Inflammatory macrophage treated with lipopolysaccharide for 1 hour (primary cell): Measurements from ENCODE around the gene RUNX3.

ENCODE experiments used
- DNase-seq, 2 donors: peaks; one replicate each; pipeline ENCODE4 v3.0.0-alpha.2; 2020 to 2022

The RUNX3 gene

DNA sequence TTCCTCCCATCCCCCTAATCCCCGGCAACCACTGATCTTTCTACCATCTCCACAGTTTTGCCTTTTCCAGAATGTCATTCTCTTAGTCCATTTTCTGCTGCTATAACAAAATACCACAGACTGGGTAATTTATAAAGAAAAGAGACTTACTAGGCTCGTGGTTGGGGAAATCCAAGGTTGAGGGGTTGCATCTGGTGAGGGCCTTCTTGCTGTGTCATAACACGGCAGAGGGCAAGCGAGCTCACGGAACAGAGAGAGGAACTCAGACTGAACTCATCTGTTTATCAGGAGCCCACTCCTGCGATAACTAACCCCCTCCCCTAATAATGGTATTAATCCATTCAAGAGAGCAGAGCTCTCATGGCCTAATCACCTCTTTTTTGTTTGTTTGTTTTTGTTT, 52.0 kb downstream of the RUNX3 start:
- no peak for DNase-seq

DNA sequence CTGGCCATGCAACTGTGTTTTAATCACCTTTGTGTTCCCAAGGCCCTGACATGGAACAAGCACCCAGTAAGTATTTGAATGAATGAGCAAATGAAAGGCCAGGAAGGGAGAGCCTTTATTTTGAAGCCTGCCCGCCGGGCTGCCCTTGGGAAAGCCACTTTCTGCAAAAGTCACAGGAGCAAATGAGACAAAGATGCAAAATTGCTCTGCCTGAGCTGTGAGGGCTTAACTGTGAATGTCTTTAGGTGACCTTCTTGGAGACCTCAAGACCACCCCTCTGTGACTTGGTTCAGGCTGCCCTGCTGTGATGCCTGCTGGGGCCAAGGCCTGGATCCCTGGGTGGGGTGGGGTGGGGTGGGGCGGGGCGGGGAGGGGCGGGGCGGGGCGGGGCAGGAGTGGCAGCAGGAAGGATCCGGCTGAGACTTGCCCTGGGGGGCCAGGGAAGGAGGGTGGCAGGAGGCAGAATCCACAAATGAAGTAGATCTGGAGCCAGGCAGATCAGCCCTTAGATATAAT, 54.0 kb downstream of the RUNX3 start:
- no peak for DNase-seq

DNA sequence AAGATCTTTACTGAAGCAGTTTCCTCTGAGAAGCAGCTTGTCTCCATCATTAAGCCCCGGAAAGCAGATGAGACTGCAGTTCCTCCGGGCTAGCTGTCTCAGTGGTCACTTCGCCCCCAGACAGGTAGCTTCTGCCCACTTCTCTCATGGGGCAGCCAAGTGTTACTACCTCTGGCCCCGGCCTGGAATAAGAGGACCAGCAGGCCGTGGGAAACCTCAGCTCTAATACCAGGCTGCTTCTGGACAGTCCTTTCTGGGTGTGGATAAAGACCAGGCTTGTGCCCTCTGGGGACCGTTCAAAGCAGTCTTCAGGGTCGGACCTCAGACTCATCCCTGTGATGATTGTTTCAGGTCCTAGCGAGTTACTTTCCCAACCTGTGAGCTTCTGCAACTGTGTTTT, 54.8 kb downstream of the RUNX3 start:
- no peak for DNase-seq

DNA sequence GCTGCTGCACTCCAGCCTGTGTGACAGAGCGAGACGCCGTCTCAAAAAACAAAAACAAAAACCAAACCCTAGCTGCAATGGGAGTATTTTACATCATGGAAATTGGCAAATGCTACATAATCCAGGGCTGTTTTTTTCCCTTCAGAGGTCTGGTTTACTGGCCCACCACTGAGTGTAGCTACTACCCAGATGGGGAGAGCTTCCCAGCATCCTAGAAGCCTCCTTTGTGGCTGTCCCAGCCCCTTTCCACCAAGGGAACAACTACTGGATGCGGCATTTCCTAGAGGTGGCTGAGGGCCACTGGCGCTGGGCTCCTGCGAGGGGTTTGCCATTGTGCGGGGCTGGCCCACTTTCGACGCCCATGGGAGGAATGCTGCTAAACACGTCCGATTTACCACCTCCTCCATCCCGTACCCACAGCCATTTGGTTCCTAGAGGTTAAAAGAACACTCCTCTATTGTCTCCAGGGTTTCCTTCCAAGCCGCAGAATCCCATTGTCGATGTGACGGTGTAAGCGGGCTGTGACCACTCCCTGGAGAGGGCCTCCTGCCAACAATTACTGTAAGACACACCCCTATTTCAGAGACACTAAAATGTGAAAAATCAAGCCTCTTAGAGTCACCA, 55.4 kb downstream of the RUNX3 start:
- no peak for DNase-seq

DNA sequence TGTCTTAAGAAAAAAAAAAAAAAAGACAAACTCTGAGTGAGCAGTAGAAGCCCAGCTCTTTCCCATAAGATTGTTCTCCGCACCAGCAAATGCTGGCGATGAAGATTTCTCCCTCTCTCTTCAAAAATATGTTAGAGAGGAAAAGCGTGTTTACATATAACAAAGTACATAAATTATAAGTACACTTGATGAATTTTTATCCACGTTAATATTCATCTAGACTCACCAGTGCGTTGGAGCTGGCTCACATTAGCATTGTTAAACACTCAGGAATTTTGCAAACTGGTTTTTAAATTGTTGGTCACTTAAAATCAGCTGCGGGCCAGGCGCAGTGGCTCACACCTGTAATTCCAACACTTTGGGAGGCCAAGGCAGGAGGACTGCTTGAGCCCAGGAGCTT, 56.0 kb downstream of the RUNX3 start:
- no peak for DNase-seq

DNA sequence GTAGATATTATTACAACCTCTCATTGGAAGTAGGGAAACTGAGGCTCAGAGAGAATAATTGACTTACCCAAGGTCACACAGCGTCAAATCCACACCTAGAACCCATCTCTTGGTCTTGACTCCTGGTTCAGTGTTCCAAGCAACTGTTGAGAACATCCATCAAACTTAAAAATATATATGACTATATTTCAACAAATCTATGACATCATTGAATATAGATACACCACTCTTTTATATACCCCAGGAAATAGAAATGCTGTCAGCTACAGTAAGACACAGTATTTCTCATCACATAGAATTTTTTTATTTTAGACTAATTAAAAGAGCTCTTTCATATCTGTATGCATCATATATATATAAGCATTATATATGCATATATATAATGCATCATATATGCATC, 56.9 kb downstream of the RUNX3 start:
- DNase-seq, result no peak

GRCh38 chr1:24872061-24872850, 57.8 kb downstream of the RUNX3 start:
- peak; percentile 50 to 56 for DNase-seq

- no peak for DNase-seq
These were observed 58.7 kb downstream of the RUNX3 start for GRCh38 chr1:24871306-24871901.

- DNase-seq, result peak in 1 of 2 donors; percentile 40
These were observed 59.4 kb downstream of the RUNX3 start for GRCh38 chr1:24870551-24871195.

DNA sequence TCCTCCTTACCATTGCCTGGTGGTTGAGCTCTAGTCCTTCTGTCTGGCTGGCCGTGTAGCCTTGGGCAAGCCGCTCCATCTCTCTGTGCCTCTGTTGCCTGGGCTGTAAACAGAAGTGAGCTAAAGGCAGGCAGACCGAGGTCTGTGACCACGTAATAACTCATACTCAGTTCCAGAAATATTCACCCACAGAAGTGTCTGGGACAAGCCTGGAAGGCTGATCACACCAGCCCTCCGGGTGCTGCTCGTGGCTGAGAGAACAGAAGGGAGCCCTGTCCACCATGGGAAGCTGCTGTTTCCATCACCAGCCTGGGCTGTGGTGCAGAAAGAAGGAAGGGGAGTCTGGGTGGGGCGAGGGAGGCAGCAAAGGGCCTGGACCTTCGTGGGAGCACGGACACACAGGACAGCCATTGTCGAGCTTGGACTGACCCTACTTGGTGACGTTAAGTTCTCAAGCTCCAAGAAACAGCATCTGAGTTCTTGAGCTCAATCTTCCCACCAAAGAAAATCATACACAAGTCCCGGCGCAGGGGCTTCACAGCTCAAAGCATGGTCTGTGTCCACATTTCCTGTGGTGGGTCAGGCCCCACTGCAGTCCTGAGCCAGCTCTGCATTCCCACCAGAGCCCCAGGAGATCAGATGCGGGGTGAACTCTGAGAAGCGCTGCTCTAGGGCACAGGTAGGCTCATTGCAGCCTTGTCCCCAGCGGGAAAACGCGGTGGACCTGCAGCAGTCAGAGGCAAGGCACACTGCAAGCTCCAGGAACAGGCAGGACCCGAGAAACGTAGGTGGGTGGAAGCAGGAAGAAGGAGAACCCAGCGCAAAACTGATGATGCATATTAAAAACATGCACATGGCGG, 61.8 kb downstream of the RUNX3 start:
- no peak for DNase-seq

- DNase-seq, result no peak
These were observed 62.8 kb downstream of the RUNX3 start for GRCh38 chr1:24867084-24867870.

GRCh38 chr1:24866211-24867083, 63.6 kb downstream of the RUNX3 start:
- no peak for DNase-seq

DNA sequence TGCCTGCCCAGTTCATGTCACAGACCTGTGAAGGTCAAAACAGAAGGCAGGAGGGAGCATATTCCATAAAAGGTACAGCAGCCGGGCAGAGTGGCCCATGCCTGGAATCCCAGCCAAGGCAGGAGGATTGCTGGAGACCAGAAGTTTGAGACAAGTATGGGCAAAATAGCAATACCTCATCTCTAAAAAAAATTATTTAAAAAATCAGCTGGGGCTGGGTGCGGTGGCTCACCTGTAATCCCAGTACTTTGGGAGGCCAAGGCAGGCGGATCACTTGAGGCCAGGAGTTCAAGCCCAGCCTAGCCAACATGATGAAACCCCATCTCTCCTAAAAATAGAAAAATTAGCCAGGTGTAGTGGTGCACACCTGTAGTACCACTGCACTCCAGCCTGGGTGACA, 64.5 kb downstream of the RUNX3 start:
- DNase-seq, result no peak

DNA sequence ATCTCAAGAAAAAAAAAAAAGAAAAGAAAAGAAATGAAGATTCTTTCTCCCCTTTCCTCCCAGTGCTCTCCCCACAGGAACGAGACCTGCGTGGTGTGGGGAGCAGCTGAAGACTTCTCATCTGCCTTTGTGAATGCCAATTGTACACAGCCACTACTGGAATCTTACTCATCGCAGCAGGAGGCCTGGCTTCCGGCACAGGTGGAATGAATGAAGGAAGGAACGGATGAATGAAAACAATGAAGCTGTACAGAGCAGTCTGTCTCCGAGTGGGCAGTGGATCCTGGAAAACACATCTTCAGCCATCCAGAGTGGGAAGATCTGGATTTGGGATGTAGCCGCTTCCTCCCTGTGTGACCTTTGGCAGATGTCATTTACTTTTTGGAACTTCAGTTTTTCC, 64.9 kb downstream of the RUNX3 start:
- no peak for DNase-seq

GRCh38 chr1:24864370-24864777, 65.7 kb downstream of the RUNX3 start:
- DNase-seq, result no peak

DNA sequence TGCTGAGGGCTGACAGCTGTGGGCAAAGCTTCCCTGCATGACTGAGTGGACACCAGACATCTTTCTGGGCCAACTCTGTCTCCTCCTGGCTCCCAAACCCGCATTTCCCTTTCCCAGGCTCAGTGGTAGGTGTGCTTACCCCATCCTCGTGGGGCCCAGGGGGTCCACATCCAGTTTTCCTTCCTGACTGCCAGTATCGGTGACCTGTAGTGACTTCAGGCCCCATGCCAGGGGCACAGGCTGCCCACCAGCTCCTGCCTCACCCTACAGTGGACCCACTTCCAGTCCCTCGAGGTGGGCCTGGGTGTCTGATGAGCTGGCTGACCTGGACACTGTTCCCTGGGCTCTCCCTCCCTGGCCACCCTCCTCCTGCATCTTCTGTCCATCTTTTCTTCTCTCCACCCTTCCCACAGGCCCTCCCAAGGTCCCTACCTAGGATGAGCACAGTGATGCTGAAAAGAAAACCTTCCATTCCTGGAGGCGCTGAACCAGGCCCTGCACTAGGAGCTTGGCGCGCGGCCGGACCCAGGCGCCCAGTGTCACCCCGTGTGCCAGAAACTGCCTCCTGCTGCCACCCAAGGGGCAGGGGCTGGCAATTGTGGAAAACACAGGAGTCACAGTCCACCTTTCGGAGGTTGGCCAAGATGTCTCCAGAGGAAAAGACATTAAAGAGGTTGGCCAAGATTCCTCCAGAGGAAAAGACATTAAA, 67.1 kb downstream of the RUNX3 start:
- DNase-seq, result no peak

DNA sequence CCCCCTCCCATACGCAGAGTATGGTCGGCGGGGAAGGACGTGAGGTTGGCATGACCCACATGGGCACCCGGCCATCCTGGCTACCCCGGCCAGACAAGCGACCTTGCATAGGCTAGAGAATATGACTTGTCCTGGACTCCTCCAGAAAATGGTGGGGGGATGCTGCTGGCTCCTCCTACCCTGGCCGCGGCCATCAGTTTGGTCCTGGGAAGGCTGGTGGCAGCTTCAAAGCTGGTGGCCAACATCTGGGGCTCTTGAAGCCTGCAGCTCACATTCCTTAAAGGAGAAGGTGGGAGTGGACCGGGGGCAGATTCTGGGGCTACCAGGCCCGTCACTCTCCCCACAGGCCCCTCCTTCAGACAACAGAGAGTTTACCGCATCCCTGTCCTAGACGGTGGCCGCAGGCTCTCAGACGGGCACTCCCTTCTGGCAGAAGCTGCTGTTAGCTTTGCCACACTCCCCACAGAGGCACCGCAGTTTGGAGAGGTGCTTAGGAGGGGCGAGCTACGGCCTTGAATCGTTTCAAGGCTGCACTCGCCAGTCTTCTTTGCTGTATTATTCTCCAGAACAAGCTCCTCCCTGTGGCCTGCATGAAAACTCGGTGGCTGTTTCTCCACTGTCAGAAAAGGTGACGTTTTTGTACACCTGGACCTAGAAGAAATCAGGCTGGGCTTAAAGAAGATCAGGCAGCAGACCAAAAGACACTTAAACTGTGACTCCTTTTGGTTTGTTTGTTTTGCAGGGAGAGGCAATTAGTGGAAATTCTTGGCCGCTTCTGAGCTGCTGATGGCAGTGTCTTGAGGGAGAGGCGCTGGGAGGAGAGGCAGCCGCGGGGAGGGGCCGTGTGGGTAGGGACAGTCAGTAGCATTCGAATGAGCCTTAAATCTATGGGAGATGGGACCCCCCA, 68.0 kb downstream of the RUNX3 start:
- no peak for DNase-seq

DNA sequence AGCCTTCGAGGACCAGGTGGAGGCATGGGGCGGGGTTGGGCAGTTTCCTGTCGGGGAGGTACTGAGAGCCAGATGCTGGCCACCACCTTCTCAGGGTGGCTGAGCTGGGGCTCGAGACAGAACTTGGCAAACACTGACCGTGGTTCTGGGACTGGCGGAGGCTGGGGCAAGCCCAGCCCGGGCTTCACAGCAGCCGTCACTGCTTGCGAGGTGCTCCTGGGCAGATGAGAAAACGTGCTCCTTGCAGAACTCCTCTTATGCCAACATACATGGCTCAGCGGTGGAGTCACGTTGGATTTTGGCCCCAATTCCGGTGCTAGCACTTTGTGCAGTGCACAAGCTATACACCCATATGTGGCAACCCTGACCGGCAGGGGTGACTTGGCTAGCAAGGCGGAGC, 69.2 kb downstream of the RUNX3 start:
- DNase-seq, result no peak
